HepG2 (cell line): ENCODE measurements around the gene KIRREL3. TPM values are rescaled to one million over a fixed set of nuclear protein-coding genes. Genes with fewer than 3 reads are reported as not detected.

Experiments
- ATAC-seq: fragments of 200-7000 bp; cut with Tn5 transposase; 3 replicates; pipeline ENCODE4 v1.9.1; 2020; ENCODE audit warnings: mild to moderate bottlenecking, moderate library complexity
- BruUV-seq: library from RNA; stranded (reverse); fragments of 400-500 nt; replicated peaks from 2 replicates; lab custom pipeline; 2021; lab: Mats Ljungman, UMichigan
- CTCF ChIA-PET: fragments of 300-600 bp; formaldehyde crosslinking; extraction: SDS; loops from one replicate; lab custom pipeline; 2021; ENCODE audit warnings: low total read pairs, inconsistent platforms, low intra/inter-chr PET ratio; lab: Yijun Ruan, JAX
- POLR2A ChIA-PET: fragments of 350-600 bp; sonication (Branson Sonifier 250); formaldehyde crosslinking; loops from one replicate; lab custom pipeline; 2020; ENCODE audit warnings: antibody characterized with exemption, inconsistent platforms; lab: Yijun Ruan, JAX
- DNase-seq: peaks from one replicate; pipeline ENCODE4 v3.0.0-alpha.2; 2015; ENCODE audit warnings: low spot score
- FAIRE-seq: peaks from 3 replicates; lab custom pipeline; 2011; peaks lifted over from hg19 to GRCh38; lab: Jason Lieb, UNC
- H2AFZ ChIP-seq: one replicate; pipeline ENCODE4 v1.6.1; 2011; ENCODE audit warnings: low read length, inconsistent platforms
- H3K27ac ChIP-seq: fragments of 300-600 bp; 3 replicates; pipeline ENCODE4 v1.8.0; 2011; ENCODE audit warnings: mixed run types, mild to moderate bottlenecking, mixed read lengths, low read length, inconsistent platforms; ENCODE audit not compliant: insufficient read depth; ENCODE audit errors: extremely low read length
- H3K27me3 ChIP-seq, 2 experiments: fragments of 200-600 bp in 1 of 2; 2 replicates in 1 of 2; 3 replicates in 1 of 2; pipeline versions ENCODE4 v1.6.0 to v1.8.0; 2011; ENCODE audit warnings: low read length in 2 of 2, mild to moderate bottlenecking in 2 of 2, moderate library complexity in 2 of 2, inconsistent platforms in 1 of 2; ENCODE audit not compliant: insufficient read depth in 2 of 2, control insufficient read depth in 1 of 2
- H3K36me3 ChIP-seq, 2 experiments: fragments of 200-600 bp in 1 of 2; replicated peaks in 1 of 2; 2 replicates in 1 of 2; 3 replicates in 1 of 2; pipeline versions ENCODE4 v1.5.1 to v1.8.0; 2011; ENCODE audit warnings: low read length in 2 of 2, inconsistent platforms in 1 of 2; ENCODE audit not compliant: insufficient read depth in 2 of 2, control insufficient read depth in 1 of 2
- H3K4me1 ChIP-seq: 2 replicates; pipeline ENCODE4 v1.5.1; 2012; ENCODE audit warnings: low read length, inconsistent platforms; ENCODE audit not compliant: insufficient read depth
- H3K4me2 ChIP-seq: 2 replicates; pipeline ENCODE4 v1.6.0; 2011; ENCODE audit warnings: low read depth, low read length, inconsistent platforms
- H3K4me3 ChIP-seq, 3 experiments: fragments of 200-600 bp in 1 of 3; sonication (generic), shearing (Covaris generic) in 1 of 3; replicated peaks in 1 of 3; 2 replicates each; pipeline ENCODE4 v1.5.1; 2011 to 2016; ENCODE audit warnings: low read length in 3 of 3, inconsistent platforms in 2 of 3, low read depth in 2 of 3, mild to moderate bottlenecking in 2 of 3, control low read depth in 1 of 3, mixed read lengths in 1 of 3; ENCODE audit not compliant: insufficient read depth in 1 of 3
- H3K79me2 ChIP-seq: one replicate; pipeline ENCODE4 v1.6.1; 2011; ENCODE audit warnings: low read length, inconsistent platforms; ENCODE audit not compliant: insufficient read depth
- H3K9ac ChIP-seq: 2 replicates; pipeline ENCODE4 v1.6.0; 2011; ENCODE audit warnings: mild to moderate bottlenecking, low read depth, low read length, inconsistent platforms; ENCODE audit not compliant: insufficient read depth
- H3K9me3 ChIP-seq: 2 replicates; pipeline ENCODE4 v1.5.1; 2012; ENCODE audit warnings: mild to moderate bottlenecking, low read length
- H4K20me1 ChIP-seq: 2 replicates; pipeline ENCODE4 v1.6.0; 2011; ENCODE audit warnings: inconsistent platforms, mild to moderate bottlenecking, low read length, moderate library complexity; ENCODE audit not compliant: insufficient read depth
- GATAD2A ChIP-seq: IDR thresholded peaks from 2 replicates; pipeline ENCODE4 v1.6.1; 2016
- HNRNPH1 ChIP-seq: fragments of 200-400 bp; formaldehyde crosslinking; optimal IDR thresholded peaks from 2 replicates; pipeline ENCODE3; 2017; ENCODE audit warnings: mild to moderate bottlenecking, low read depth, low read length
- NFE2L2 ChIP-seq: fragments of 150-350 bp; IDR thresholded peaks from 2 replicates; pipeline ENCODE4 v1.6.1; 2014; ENCODE audit warnings: low read length
- NFKB2 ChIP-seq: sonication (generic); formaldehyde crosslinking; IDR thresholded peaks from 2 replicates; pipeline ENCODE4 v1.4.0; 2020; ENCODE audit warnings: missing genetic modification reagents, borderline replicate concordance
- SRF ChIP-seq: IDR thresholded peaks from 2 replicates; pipeline ENCODE4 v1.6.1; 2011; ENCODE audit warnings: mild to moderate bottlenecking, low read depth, low read length, moderate library complexity
- ZMYM2 ChIP-seq: sonication (generic); formaldehyde crosslinking; IDR thresholded peaks from 2 replicates; pipeline ENCODE4 v1.8.0; 2022; ENCODE audit warnings: mild to moderate bottlenecking, missing genetic modification reagents
- ZNF644 ChIP-seq: IDR thresholded peaks from 2 replicates; pipeline ENCODE4 v1.6.1; 2016; ENCODE audit warnings: low read depth
- WGBS: methylation state at CpG from one replicate; pipeline ENCODE4 v1.1.6; 2017; ENCODE audit warnings: low lambda C conversion rate; 5-methylcytosine and 5-hydroxymethylcytosine counted together
- in situ Hi-C: cut with HindIII; loops from 2 replicates; pipeline ENCODE4 v1.10.0; 2017; ENCODE audit warnings: low pct_unique_long_range_greater_than_20kb; ENCODE audit not compliant: extremely low pct_ligation_motif_present
- intact Hi-C: fragments of 100-400 bp; cut with micrococcal nuclease; formaldehyde crosslinking; loops from one replicate; pipeline ENCODE4 v1.10.0; 2022; ENCODE audit not compliant: unreplicated experiment
- polyA plus RNA-seq, 8 experiments: library from polyadenylated mRNA; depleted of rRNA in 3 of 8; stranded (reverse) in 7 of 8; unstranded in 1 of 8; fragments of >200 nt; fragmentation: Illumina TruSeq in 4 of 8; extraction: Trizol in 4 of 8; gene quantifications; 2 replicates each; pipeline versions ENCODE4 v1.2.1 to v1.2.3, GENCODE V29; 2011 to 2016; ENCODE audit warnings: low read depth in 4 of 8, missing spikeins in 1 of 8, mixed read lengths in 1 of 8; ENCODE audit not compliant: insufficient read depth in 1 of 8
- total RNA-seq, 5 experiments: library from RNA; depleted of rRNA; stranded (reverse); fragments of >200 nt; fragmentation: Illumina TruSeq; extraction: Trizol; gene quantifications; 2 replicates each; pipeline ENCODE4 v1.2.3, GENCODE V29; 2016; ENCODE audit warnings: low read depth in 1 of 5

KIRREL3 gene
- total and polyA plus RNA-seq, 2 of the 13 experiments (the other 11 are each of a cell fraction or from before 2014, with no cell fraction given), result not detected

- POLR2A ChIA-PET, result no interaction called here
- intact Hi-C loops, result no loop called here
- H3K27ac ChIP-seq, result no peak overlapping the region
Measured at GRCh38 chr11:126421271-126421671, 579.3 kb downstream of the KIRREL3 start.

GRCh38 chr11:126420698-126421256 lies 579.8 kb downstream of the KIRREL3 start:
- no peak for TF ChIP-seq GATAD2A (CRISPR knock-in tag)
- in situ Hi-C loops, result no loop called here
- Histone ChIP-seq H3K9me3 (no peaks in the 10 kb centered on the region), H3K27ac (no peak overlapping the region), H3K4me1 (peaks cover 19% of the 10 kb centered on the region), H3K9ac (no peak overlapping the region), H3K4me3 (no peak overlapping the region), H3K4me2 (no peak overlapping the region), H3K36me3 (peaks cover 0 to 4% of the 10 kb centered on the region in 2 experiments; a peak in 1 of 5 replicates), H4K20me1 (no peaks in the 10 kb centered on the region), H3K79me2 (no peaks in the 10 kb centered on the region), H2AFZ (no peak overlapping the region), H3K27me3 (no peaks in the 10 kb centered on the region)
- WGBS, result 89% methylated on average over 6 of the region's 6 CpGs
- DNase-seq (no peak), FAIRE-seq (no peak), ATAC-seq (no peak)
- intact Hi-C loops, result no loop called here
- ChIA-PET CTCF (no interaction called here), POLR2A (no interaction called here)
- no TSS peak for BruUV-seq

More at GRCh38 chr11:126421271-126421671, 579.3 kb downstream of the KIRREL3 start:
- peaks cover 19% of the 10 kb centered on the region for H3K4me1 ChIP-seq
- CTCF ChIA-PET, result no interaction called here
- H3K9me3 ChIP-seq, result no peaks in the 10 kb centered on the region
- H3K27me3 ChIP-seq, result no peaks in the 10 kb centered on the region
- DNase-seq (no peak), FAIRE-seq (no peak), ATAC-seq (no peak)
- no peak overlapping the region for H3K4me3 ChIP-seq
- no peaks in the 10 kb centered on the region for H3K79me2 ChIP-seq
- in situ Hi-C loops, result no loop called here
- H3K4me2 ChIP-seq, result no peak overlapping the region
- H3K36me3 ChIP-seq, result no peaks in the 10 kb centered on the region
- H3K9ac ChIP-seq, result no peak overlapping the region
- 91% methylated on average over 13 of the region's 13 CpGs for WGBS
- BruUV-seq, result no TSS peak
- no peak overlapping the region for H2AFZ ChIP-seq
- H4K20me1 ChIP-seq, result no peaks in the 10 kb centered on the region
- TF ChIP-seq ZNF644 (CRISPR knock-in tag) (no peak), HNRNPH1 (no peak), NFE2L2 (no peak), NFKB2 (CRISPR knock-in tag) (no peak), ZMYM2 (no peak), SRF (no peak)
